Endodermal cell (in vitro differentiated cells): ENCODE data around the gene LAMC1. TPM values are rescaled to one million over a fixed set of nuclear protein-coding genes. Genes with fewer than 3 reads are reported as not detected.

Source experiments
- DNase-seq: peaks from one replicate; pipeline ENCODE4 v3.0.0-alpha.2; 2017
- H3K27ac ChIP-seq: 2 replicates; pipeline ENCODE4 v1.5.1; 2013; ENCODE audit warnings: mild to moderate bottlenecking, low read depth, low read length, moderate library complexity
- H3K27me3 ChIP-seq: 2 replicates; pipeline ENCODE4 v1.6.1; 2013; ENCODE audit warnings: mild to moderate bottlenecking, low read length, moderate library complexity; ENCODE audit not compliant: insufficient read depth, control insufficient read depth, poor library complexity, severe bottlenecking
- H3K36me3 ChIP-seq: 2 replicates; pipeline ENCODE4 v1.7.0; 2013; ENCODE audit warnings: mild to moderate bottlenecking, low read length, moderate library complexity; ENCODE audit not compliant: control insufficient read depth, insufficient read depth
- H3K4me1 ChIP-seq: one replicate; pipeline ENCODE4 v1.7.0; 2013; ENCODE audit warnings: low read length; ENCODE audit not compliant: control insufficient read depth, insufficient read depth
- H3K4me3 ChIP-seq: 2 replicates; pipeline ENCODE4 v1.5.1; 2013; ENCODE audit warnings: mild to moderate bottlenecking, low read length, moderate library complexity
- H3K9ac ChIP-seq: 2 replicates; pipeline ENCODE4 v1.6.1; 2013; ENCODE audit warnings: mild to moderate bottlenecking, low read length, moderate library complexity; ENCODE audit not compliant: poor library complexity, severe bottlenecking; ENCODE audit errors: extremely low read depth
- H3K9me3 ChIP-seq: 2 replicates; pipeline ENCODE4 v1.6.1; 2013; ENCODE audit warnings: mild to moderate bottlenecking, low read length, moderate library complexity; ENCODE audit not compliant: control insufficient read depth
- H3K27ac Mint-ChIP-seq: 2 replicates; pipeline ENCODE4 v1.8.0; 2020; ENCODE audit warnings: mixed read lengths
- H3K27me3 Mint-ChIP-seq: 2 replicates; pipeline ENCODE4 v1.8.0; 2021; ENCODE audit warnings: mild to moderate bottlenecking, mixed read lengths; ENCODE audit not compliant: insufficient read depth
- H3K36me3 Mint-ChIP-seq: 2 replicates; pipeline ENCODE4 v1.8.0; 2020; ENCODE audit warnings: low read depth, mixed read lengths
- H3K4me1 Mint-ChIP-seq: 2 replicates; pipeline ENCODE4 v1.8.0; 2020; ENCODE audit warnings: mixed read lengths
- H3K4me3 Mint-ChIP-seq: 2 replicates; pipeline ENCODE4 v1.8.0; 2020; ENCODE audit warnings: mild to moderate bottlenecking, moderate library complexity, mixed read lengths
- H3K9me3 Mint-ChIP-seq: 2 replicates; pipeline ENCODE4 v1.8.0; 2020; ENCODE audit warnings: mild to moderate bottlenecking, mixed read lengths
- WGBS, 2 experiments: methylation state at CpG; one replicate each; pipeline versions ENCODE4 v1.1.5 to v1.1.7; 2013; ENCODE audit warnings: missing lambda C conversion rate in 2 of 2, mixed read lengths in 1 of 2; ENCODE audit not compliant: insufficient coverage in 1 of 2, insufficient read length in 1 of 2; 5-methylcytosine and 5-hydroxymethylcytosine counted together
- total RNA-seq, 2 donors: library from RNA; stranded (reverse); fragmentation: NEBNext Ultra II Directional in 1 of 2; extraction: Animal tissue kit (Norgen Biotek cat#: 25700) in 1 of 2; gene quantifications; 2 replicates in 1 of 2; 3 replicates in 1 of 2; pipeline ENCODE4 v1.2.1, GENCODE V29; 2021
- TF ChIP-seq, protein P1 (sequence below): fragments of 200-600 bp; sonication (generic); conservative IDR thresholded peaks from 2 replicates; pipeline ENCODE4 v1.5.0; 2021; ENCODE audit warnings: antibody characterized with exemption, mild to moderate bottlenecking

The LAMC1 gene
- total RNA-seq, 2 donors from 2014 or later: 47.9 to 58.8 TPM

DNA sequence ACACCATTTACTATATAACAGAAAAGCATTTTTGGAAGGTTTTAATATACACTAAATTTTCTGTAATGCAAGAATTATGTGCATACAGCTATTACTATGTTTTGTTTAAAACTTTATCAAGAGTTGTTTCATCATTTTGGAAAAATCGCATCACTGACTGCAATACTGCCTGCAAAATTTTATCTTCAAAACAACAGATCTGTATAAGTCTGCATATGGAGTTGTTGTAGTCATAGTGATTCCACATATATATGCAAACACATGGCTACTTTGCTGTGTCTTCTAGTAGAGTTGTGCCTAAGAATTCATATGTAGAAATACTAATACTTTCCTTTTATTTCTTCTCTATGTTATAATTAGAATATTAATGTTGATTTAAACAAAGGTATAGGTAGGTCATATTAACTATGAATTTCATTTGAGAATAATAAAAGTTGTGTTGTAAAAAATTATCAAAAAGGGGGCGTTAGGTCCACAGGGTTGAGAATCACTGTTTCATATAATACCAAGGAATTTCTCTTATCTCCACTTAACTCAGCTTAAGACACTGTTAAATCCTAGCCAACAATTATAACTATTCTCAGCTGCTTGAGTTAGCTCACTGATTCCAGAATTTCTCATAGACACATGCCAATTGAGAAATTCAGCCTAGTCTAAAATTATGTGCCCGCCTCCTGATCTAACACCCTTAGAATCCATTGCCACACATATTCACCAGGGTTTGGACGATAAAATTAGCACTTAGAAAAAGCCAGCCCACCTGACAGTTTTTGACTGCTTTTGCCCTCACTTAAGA lies 22.9 kb upstream of the LAMC1 start:
- DNase-seq: no peak
- Histone ChIP-seq H3K4me3 (no peak overlapping the region), H3K36me3 (no peaks in the 10 kb centered on the region), H3K9me3 (no peaks in the 10 kb centered on the region), H3K4me1 (peaks cover 5% of the 10 kb centered on the region), H3K27ac (no peak overlapping the region), H3K27me3 (peaks cover 9% of the 10 kb centered on the region), H3K9ac (no peak overlapping the region)
- TF ChIP-seq, protein P1, sequence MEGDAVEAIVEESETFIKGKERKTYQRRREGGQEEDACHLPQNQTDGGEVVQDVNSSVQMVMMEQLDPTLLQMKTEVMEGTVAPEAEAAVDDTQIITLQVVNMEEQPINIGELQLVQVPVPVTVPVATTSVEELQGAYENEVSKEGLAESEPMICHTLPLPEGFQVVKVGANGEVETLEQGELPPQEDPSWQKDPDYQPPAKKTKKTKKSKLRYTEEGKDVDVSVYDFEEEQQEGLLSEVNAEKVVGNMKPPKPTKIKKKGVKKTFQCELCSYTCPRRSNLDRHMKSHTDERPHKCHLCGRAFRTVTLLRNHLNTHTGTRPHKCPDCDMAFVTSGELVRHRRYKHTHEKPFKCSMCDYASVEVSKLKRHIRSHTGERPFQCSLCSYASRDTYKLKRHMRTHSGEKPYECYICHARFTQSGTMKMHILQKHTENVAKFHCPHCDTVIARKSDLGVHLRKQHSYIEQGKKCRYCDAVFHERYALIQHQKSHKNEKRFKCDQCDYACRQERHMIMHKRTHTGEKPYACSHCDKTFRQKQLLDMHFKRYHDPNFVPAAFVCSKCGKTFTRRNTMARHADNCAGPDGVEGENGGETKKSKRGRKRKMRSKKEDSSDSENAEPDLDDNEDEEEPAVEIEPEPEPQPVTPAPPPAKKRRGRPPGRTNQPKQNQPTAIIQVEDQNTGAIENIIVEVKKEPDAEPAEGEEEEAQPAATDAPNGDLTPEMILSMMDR: no peak
- H3K27ac Mint-ChIP-seq: no peak overlapping the region
- peaks cover 40% of the 10 kb centered on the region for H3K27me3 Mint-ChIP-seq
- peaks cover 16% of the 10 kb centered on the region for H3K4me1 Mint-ChIP-seq
- no peaks in the 10 kb centered on the region for H3K9me3 Mint-ChIP-seq
- H3K4me3 Mint-ChIP-seq: no peak overlapping the region
- H3K36me3 Mint-ChIP-seq: no peaks in the 10 kb centered on the region
- WGBS, 2 experiments: 71 to 93% methylated on average over 1 to 4 of the region's 4 CpGs

DNA sequence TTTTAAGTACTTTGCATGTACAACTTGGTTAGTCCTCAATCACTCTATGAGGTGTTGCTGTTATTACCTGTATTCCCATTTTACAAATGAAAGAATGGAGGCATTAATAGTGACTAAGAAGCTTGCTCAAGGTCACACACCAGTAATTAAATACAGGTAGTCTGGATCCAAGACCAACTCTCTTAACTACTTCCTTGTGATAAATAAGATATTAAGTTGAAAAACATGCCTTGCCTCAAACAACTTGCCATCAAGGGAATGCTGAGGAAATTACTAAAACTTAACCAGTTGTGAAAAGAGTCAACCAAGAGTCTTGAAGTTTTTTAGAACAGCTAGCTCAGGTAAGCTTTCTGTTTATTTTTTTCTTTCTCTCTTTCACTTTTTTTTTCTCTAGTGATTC lies 21.0 kb upstream of the LAMC1 start:
- no peak for DNase-seq
- peaks cover 5% of the 10 kb centered on the region for H3K4me1 ChIP-seq
- peaks cover 32% of the 10 kb centered on the region for H3K27me3 Mint-ChIP-seq
- no peak overlapping the region for H3K27ac Mint-ChIP-seq
- peaks cover 16% of the 10 kb centered on the region for H3K4me1 Mint-ChIP-seq
- H3K27me3 ChIP-seq: peaks cover 9% of the 10 kb centered on the region
- no peaks in the 10 kb centered on the region for H3K36me3 Mint-ChIP-seq
- H3K9me3 ChIP-seq: no peaks in the 10 kb centered on the region
- TF ChIP-seq, protein P1: no peak
- no peak overlapping the region for H3K9ac ChIP-seq
- no peak overlapping the region for H3K27ac ChIP-seq
- H3K4me3 ChIP-seq: no peak overlapping the region
- no peak overlapping the region for H3K4me3 Mint-ChIP-seq
- no peaks in the 10 kb centered on the region for H3K36me3 ChIP-seq
- peaks cover 3% of the 10 kb centered on the region for H3K9me3 Mint-ChIP-seq

DNA sequence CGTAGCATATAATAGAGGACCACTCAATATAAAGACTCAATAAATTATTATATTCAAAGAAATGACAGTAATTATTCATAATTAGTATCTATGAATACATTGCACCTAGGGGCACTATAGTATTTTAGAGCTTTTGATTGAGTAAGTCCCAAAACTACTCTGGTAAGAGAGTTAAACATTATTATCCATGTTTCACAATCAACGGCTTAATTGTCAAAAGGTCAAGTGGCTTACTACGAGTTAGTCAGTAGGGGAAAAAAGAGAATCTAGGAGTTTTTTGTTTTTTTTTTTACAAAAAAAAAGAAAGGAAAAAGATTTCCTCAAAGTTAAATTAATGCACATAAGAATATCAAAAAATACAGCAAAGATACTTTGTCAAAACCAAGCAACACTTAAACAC lies 20.4 kb upstream of the LAMC1 start:
- H3K9me3 Mint-ChIP-seq: peaks cover 3% of the 10 kb centered on the region
- H3K36me3 ChIP-seq: no peaks in the 10 kb centered on the region
- H3K4me1 Mint-ChIP-seq: peaks cover 16% of the 10 kb centered on the region
- no peak overlapping the region for H3K4me3 ChIP-seq
- H3K27me3 ChIP-seq: peaks cover 9% of the 10 kb centered on the region
- H3K4me1 ChIP-seq: peaks cover 5% of the 10 kb centered on the region
- no peak overlapping the region for H3K4me3 Mint-ChIP-seq
- WGBS, 2 experiments: 89% methylated on average over 2 of the region's 3 CpGs; no CpG with 5 or more reads in 1 of the 2 experiments
- no peaks in the 10 kb centered on the region for H3K9me3 ChIP-seq
- H3K27ac Mint-ChIP-seq: no peak overlapping the region
- no peak overlapping the region for H3K9ac ChIP-seq
- H3K27me3 Mint-ChIP-seq: peaks cover 28% of the 10 kb centered on the region
- no peak overlapping the region for H3K27ac ChIP-seq
- DNase-seq: no peak
- TF ChIP-seq, protein P1: no peak
- no peaks in the 10 kb centered on the region for H3K36me3 Mint-ChIP-seq
